GM12878 (cell line): Measurements from ENCODE around the gene ORAI3. TPM values are rescaled to one million over a fixed set of nuclear protein-coding genes. Genes with fewer than 3 reads are reported as not detected.

Experiments used
- ATAC-seq: fragments of 200-7000 bp; cut with Tn5 transposase; 3 replicates; pipeline ENCODE4 v1.9.1; 2020; ENCODE audit warnings: mild to moderate bottlenecking, moderate library complexity
- BruUV-seq: library from RNA; stranded (reverse); fragments of 400-500 nt; replicated peaks from 2 replicates; lab custom pipeline; 2021; lab: Mats Ljungman, UMichigan
- CTCF ChIA-PET: fragments of 300-600 bp; sonication (Branson Sonifier 250); formaldehyde crosslinking; extraction: SDS; loops from one replicate; lab custom pipeline; 2021; ENCODE audit warnings: inconsistent platforms; lab: Yijun Ruan, JAX
- POLR2A ChIA-PET: fragments of 350-600 bp; formaldehyde crosslinking; extraction: SDS; loops from one replicate; lab custom pipeline; 2021; ENCODE audit warnings: inconsistent platforms; lab: Charles Lee
- RAD21 ChIA-PET: fragments of 300-600 bp; sonication (Branson Sonifier 250); formaldehyde crosslinking; loops from one replicate; lab custom pipeline; 2023; ENCODE audit warnings: antibody characterized with exemption; ENCODE audit not compliant: unreplicated experiment; lab: Charles Lee
- SMC1A ChIA-PET: fragments of 300-600 bp; sonication (Branson Sonifier 250); formaldehyde crosslinking; loops from one replicate; lab custom pipeline; 2023; ENCODE audit not compliant: unreplicated experiment, uncharacterized antibody; lab: Charles Lee
- DNase-seq: peaks from one replicate; pipeline ENCODE4 v3.0.0-alpha.2; 2011; ENCODE audit warnings: low read depth, low spot score
- FAIRE-seq: peaks from 3 replicates; lab custom pipeline; 2011; peaks lifted over from hg19 to GRCh38; lab: Jason Lieb, UNC
- H2AFZ ChIP-seq: 2 replicates; pipeline ENCODE4 v1.6.0; 2011; ENCODE audit warnings: low read depth, low read length, control low read depth; ENCODE audit not compliant: control insufficient read depth
- H3K27ac ChIP-seq: 2 replicates; pipeline ENCODE4 v1.5.1; 2011; ENCODE audit warnings: control low read depth; ENCODE audit not compliant: control insufficient read depth, insufficient read depth
- H3K27me3 ChIP-seq, 2 experiments: replicated peaks in 1 of 2; 2 replicates each; pipeline versions ENCODE4 v1.6.0 to v1.6.1; 2011; ENCODE audit warnings: low read length in 1 of 2; ENCODE audit not compliant: control insufficient read depth in 2 of 2, insufficient read depth in 2 of 2
- H3K36me3 ChIP-seq, 2 experiments: 2 replicates each; pipeline ENCODE4 v1.5.1; 2011; ENCODE audit warnings: low read length in 1 of 2; ENCODE audit not compliant: control insufficient read depth in 2 of 2, insufficient read depth in 2 of 2
- H3K4me1 ChIP-seq: 2 replicates; pipeline ENCODE4 v1.6.1; 2011; ENCODE audit warnings: mild to moderate bottlenecking, low read length, moderate library complexity, mixed read lengths; ENCODE audit not compliant: control insufficient read depth, insufficient read depth
- H3K4me2 ChIP-seq: 2 replicates; pipeline ENCODE4 v1.6.0; 2011; ENCODE audit warnings: control low read depth; ENCODE audit not compliant: control insufficient read depth, insufficient read depth
- H3K4me3 ChIP-seq: fragments of 200-600 bp; sonication (generic); 2 replicates; pipeline ENCODE4 v1.5.1; 2016
- H3K79me2 ChIP-seq: 2 replicates; pipeline ENCODE4 v1.6.0; 2011; ENCODE audit warnings: low read length; ENCODE audit not compliant: control insufficient read depth, insufficient read depth
- H3K9ac ChIP-seq: 2 replicates; pipeline ENCODE4 v1.8.0; 2011; ENCODE audit warnings: low read length, control low read depth, mixed read lengths; ENCODE audit not compliant: control insufficient read depth, insufficient read depth
- H3K9me3 ChIP-seq: replicated peaks from 3 replicates; pipeline ENCODE4 v1.5.1; 2011; ENCODE audit warnings: mild to moderate bottlenecking, low read length; ENCODE audit not compliant: control insufficient read depth, insufficient read depth
- H4K20me1 ChIP-seq: 2 replicates; pipeline ENCODE4 v1.6.0; 2011; ENCODE audit not compliant: control insufficient read depth, insufficient read depth
- BCL11A ChIP-seq: IDR thresholded peaks from 2 replicates; pipeline ENCODE4 v1.6.1; 2011; ENCODE audit warnings: low read depth, low read length
- CHD2 ChIP-seq: IDR thresholded peaks from 2 replicates; pipeline ENCODE4 v1.6.1; 2011; ENCODE audit warnings: low read depth, low read length, improper control_type of control experiment, borderline replicate concordance
- CHD4 ChIP-seq: fragments of 200-600 bp; sonication (generic); IDR thresholded peaks from 2 replicates; pipeline ENCODE4 v1.6.1; 2016; ENCODE audit warnings: mild to moderate bottlenecking
- FOXM1 ChIP-seq: IDR thresholded peaks from 2 replicates; pipeline ENCODE4 v1.6.1; 2012; ENCODE audit warnings: low read depth, mild to moderate bottlenecking, inconsistent platforms, low read length, moderate library complexity
- HDAC6 ChIP-seq: fragments of 200-600 bp; sonication (generic); IDR thresholded peaks from one replicate; pipeline ENCODE4 v1.8.0; 2017; ENCODE audit warnings: antibody characterized with exemption; ENCODE audit not compliant: unreplicated experiment
- IKZF1 ChIP-seq: fragments of 450-650 bp; conservative IDR thresholded peaks from 2 replicates; pipeline ENCODE4 v1.6.1; 2017; ENCODE audit warnings: antibody characterized with exemption, mild to moderate bottlenecking
- MTA2 ChIP-seq: fragments of 450-650 bp; IDR thresholded peaks from 2 replicates; pipeline ENCODE4 v1.6.1; 2016; ENCODE audit warnings: low read depth, mild to moderate bottlenecking, moderate library complexity
- NFIC ChIP-seq: IDR thresholded peaks from 2 replicates; pipeline ENCODE4 v1.6.1; 2012; ENCODE audit warnings: low read depth, mild to moderate bottlenecking, inconsistent platforms, low read length, moderate library complexity
- POLR2A ChIP-seq: IDR thresholded peaks from 2 replicates; pipeline ENCODE4 v1.6.1; 2011; ENCODE audit warnings: low read depth, mild to moderate bottlenecking, low read length
- SIN3A ChIP-seq: IDR thresholded peaks from 2 replicates; pipeline ENCODE4 v1.6.1; 2012; ENCODE audit warnings: low read depth, low read length, improper control_type of control experiment
- SIX5 ChIP-seq: IDR thresholded peaks from 2 replicates; pipeline ENCODE4 v1.6.1; 2011; ENCODE audit warnings: mild to moderate bottlenecking, low read depth, low read length, moderate library complexity; ENCODE audit not compliant: severe bottlenecking
- YBX1 ChIP-seq: fragments of 450-650 bp; IDR thresholded peaks from 2 replicates; pipeline ENCODE4 v1.6.1; 2016; ENCODE audit warnings: antibody characterized with exemption
- ZNF217 ChIP-seq: fragments of 450-650 bp; IDR thresholded peaks from 2 replicates; pipeline ENCODE4 v1.6.1; 2017; ENCODE audit warnings: antibody characterized with exemption, mild to moderate bottlenecking
- ZSCAN29 ChIP-seq: fragments of 450-650 bp; IDR thresholded peaks from 2 replicates; pipeline ENCODE4 v1.6.1; 2017; ENCODE audit warnings: mild to moderate bottlenecking, moderate library complexity
- WGBS: methylation state at CpG from one replicate; pipeline ENCODE4 v1.1.6; 2016; ENCODE audit warnings: low lambda C conversion rate; ENCODE audit not compliant: insufficient replicate concordance, insufficient coverage; ENCODE audit errors: missing lambda C conversion rate; 5-methylcytosine and 5-hydroxymethylcytosine counted together
- in situ Hi-C: fragments of 300-500 bp; cut with MboI; formaldehyde crosslinking; loops from 9 replicates; pipeline ENCODE4 v1.14.3; 2018; ENCODE audit warnings: mixed read lengths
- intact Hi-C: fragments of 100-400 bp; cut with micrococcal nuclease; formaldehyde crosslinking; loops from one replicate; pipeline ENCODE4 v1.14.2; 2022; ENCODE audit not compliant: unreplicated experiment
- polyA plus RNA-seq, 11 experiments: library from polyadenylated mRNA; depleted of rRNA in 4 of 11; unstranded in 6 of 11; stranded (reverse) in 5 of 11; fragments of >200 nt; fragmentation: Nextera tagmentation in 4 of 11; fragmentation: Illumina TruSeq in 1 of 11; extraction: Ambion mirVana in 4 of 11; extraction: Trizol in 1 of 11; gene quantifications; 1 replicate in 1 of 11; 2 replicates in 10 of 11; pipeline versions ENCODE4 v1.2.1 to v1.2.3, GENCODE V29; 2011 to 2016; ENCODE audit warnings: inconsistent platforms in 2 of 11, missing spikeins in 2 of 11, low read depth in 1 of 11
- total RNA-seq, 4 experiments: library from RNA; depleted of rRNA in 3 of 4; stranded (reverse); fragments of >200 nt in 3 of 4; fragmentation: Illumina TruSeq in 1 of 4; extraction: Trizol in 1 of 4; gene quantifications; 2 replicates each; pipeline versions ENCODE4 v1.2.1 to v1.2.3, GENCODE V29; 2013 to 2021
- TF ChIP-seq, protein P1 (sequence below): IDR thresholded peaks from 2 replicates; pipeline ENCODE4 v1.6.1; 2011; ENCODE audit warnings: borderline replicate concordance, low read depth, mild to moderate bottlenecking, moderate library complexity, low read length; ENCODE audit not compliant: insufficient read depth, poor library complexity, severe bottlenecking

ORAI3 gene
- total and polyA plus RNA-seq, 10 of the 15 experiments (the other 5 are each of a cell fraction or from before 2014, with no cell fraction given) = 3.4 to 21.9 (median 16.2) TPM

DNA sequence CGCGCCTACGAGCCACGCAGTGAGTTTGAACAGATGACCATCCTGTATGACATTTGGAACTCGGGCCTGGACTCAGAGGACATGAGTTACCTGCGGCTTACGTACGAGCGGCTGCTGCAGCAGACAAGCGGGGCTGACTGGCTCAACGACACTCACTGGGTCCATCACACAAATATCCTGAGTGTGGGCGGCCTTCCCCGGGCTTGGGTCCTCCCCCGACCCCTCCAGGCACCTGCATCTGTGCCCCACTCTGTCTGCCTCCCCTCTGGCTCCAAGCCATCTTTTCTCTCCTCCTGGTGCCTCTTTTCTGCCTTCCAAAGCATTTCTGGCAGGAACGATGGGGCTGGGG lies 31.1 kb downstream of the ORAI3 start:
- SMC1A ChIA-PET = no interaction called here
- in situ Hi-C loops = loop anchor here (25.0 kb wide), 1 partner anchor 457 kb away; the partner anchor contains the start of genes COX6A2 and ZNF843

DNA sequence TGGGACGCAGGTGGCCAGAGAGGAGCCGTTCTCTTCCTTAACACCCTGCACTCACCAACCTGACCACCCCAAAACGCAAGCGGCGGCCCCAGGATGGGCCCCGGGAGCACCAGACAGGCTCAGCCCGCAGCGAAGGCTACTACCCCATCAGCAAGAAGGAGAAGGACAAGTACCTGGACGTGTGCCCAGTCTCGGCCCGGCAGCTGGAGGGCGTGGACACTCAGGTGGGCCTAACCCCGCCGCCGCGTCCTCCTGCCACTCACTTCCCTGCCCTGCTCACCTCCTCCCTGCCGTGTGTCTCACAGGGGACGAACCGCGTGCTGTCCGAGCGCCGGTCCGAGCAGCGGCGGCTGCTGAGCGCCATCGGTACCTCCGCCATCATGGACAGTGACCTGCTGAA lies 31.6 kb downstream of the ORAI3 start:
- Histone ChIP-seq H3K36me3 (peaks cover 5 to 36% of the 10 kb centered on the region in 2 experiments), H3K4me2 (no peak overlapping the region)
- ATAC-seq = no peak
- whole genome bisulfite sequencing = over 99% methylated on average over 17 of the region's 29 CpGs
- TF ChIP-seq BCL11A (no peak), CHD2 (no peak), YBX1 (no peak), POLR2A (0 out of 2 replicates have a peak, but pooled peaks have one; percentile 22), CHD4 (no peak)
- TF ChIP-seq, all 136 proteins: peak for 1
- intact Hi-C loops (no loop called here), in situ Hi-C loops (loop anchor here (25.0 kb wide), 1 partner anchor 457 kb away; the partner anchor contains the start of genes COX6A2 and ZNF843)
- no peaks in the 10 kb centered on the region for H3K79me2 ChIP-seq
- no peaks in the 10 kb centered on the region for H3K4me1 ChIP-seq
- RAD21 ChIA-PET = interaction anchor here (0.6 kb wide), 1 partner anchor 43 kb away, joined by 3 read pairs; no protein-coding TSS in a partner anchor
- CTCF ChIA-PET = no interaction called here
- no peaks in the 10 kb centered on the region for H3K9me3 ChIP-seq
- POLR2A ChIA-PET = no interaction called here
- no peak overlapping the region for H3K9ac ChIP-seq
- no peak overlapping the region for H3K27ac ChIP-seq
- H4K20me1 ChIP-seq = no peaks in the 10 kb centered on the region
- TSS peak; percentile 38 for BruUV-seq
- H2AFZ ChIP-seq = no peak overlapping the region
- no peak for FAIRE-seq
- no peak for DNase-seq
- SMC1A ChIA-PET = no interaction called here
- H3K27me3 ChIP-seq = no peaks in the 10 kb centered on the region
- no peak overlapping the region for H3K4me3 ChIP-seq

More for the DNA sequence above, 31.1 kb downstream of the ORAI3 start:
- Histone ChIP-seq H2AFZ (no peak overlapping the region), H4K20me1 (no peaks in the 10 kb centered on the region), H3K9me3 (no peaks in the 10 kb centered on the region), H3K27ac (no peak overlapping the region), H3K79me2 (no peaks in the 10 kb centered on the region), H3K4me2 (no peak overlapping the region), H3K4me3 (no peak overlapping the region), H3K9ac (no peak overlapping the region), H3K27me3 (no peaks in the 10 kb centered on the region), H3K4me1 (no peaks in the 10 kb centered on the region), H3K36me3 (peaks cover 5 to 35% of the 10 kb centered on the region in 2 experiments; a peak in 3 of 4 replicates)
- ChIA-PET RAD21 (no interaction called here), CTCF (no interaction called here), POLR2A (no interaction called here)
- DNase-seq (no peak), ATAC-seq (no peak), FAIRE-seq (no peak)
- WGBS = 98% methylated on average over 15 of the region's 15 CpGs
- intact Hi-C loops = no loop called here
- no TSS peak for BruUV-seq
- TF ChIP-seq ZNF217 (no peak), HDAC6 (no peak), SIN3A (no peak), IKZF1 (no peak), NFIC (no peak), ZSCAN29 (no peak), SIX5 (no peak), MTA2 (no peak), FOXM1 (no peak)
- TF ChIP-seq, protein P1, sequence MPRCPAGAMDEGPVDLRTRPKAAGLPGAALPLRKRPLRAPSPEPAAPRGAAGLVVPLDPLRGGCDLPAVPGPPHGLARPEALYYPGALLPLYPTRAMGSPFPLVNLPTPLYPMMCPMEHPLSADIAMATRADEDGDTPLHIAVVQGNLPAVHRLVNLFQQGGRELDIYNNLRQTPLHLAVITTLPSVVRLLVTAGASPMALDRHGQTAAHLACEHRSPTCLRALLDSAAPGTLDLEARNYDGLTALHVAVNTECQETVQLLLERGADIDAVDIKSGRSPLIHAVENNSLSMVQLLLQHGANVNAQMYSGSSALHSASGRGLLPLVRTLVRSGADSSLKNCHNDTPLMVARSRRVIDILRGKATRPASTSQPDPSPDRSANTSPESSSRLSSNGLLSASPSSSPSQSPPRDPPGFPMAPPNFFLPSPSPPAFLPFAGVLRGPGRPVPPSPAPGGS = no peak
